ENCODE results near the gene TPX2. TPM values are rescaled to one million over a fixed set of nuclear protein-coding genes. Genes with fewer than 3 reads are reported as not detected.

The TPX2 gene
- total and polyA plus RNA-seq, 2 of the 8 experiments (the other 6 are each of a cell fraction or from before 2014, with no cell fraction given) = 43.6 to 125 TPM

DNA sequence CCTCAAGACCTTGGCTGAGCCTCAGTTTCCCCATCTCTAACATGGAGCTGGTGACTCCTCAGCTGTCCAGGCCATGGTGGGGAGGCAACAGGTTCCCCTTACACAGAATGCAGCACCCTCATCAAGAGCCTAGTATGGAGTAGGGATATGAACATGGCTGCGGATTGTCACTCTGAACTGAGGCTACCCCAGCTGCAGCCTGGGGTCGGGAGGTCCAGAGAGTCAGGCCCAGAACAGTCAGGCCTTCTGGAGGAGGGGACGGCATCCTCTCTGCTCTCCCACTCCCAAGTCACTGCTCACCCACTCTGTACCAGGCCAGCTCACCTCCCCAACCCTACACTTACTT lies 107.7 kb downstream of the TPX2 start:
- H4K5ac ChIP-seq (ENCODE audit: insufficient read length, low read depth, low read length) = no peak overlapping the region
- FAIRE-seq = no peak
- peaks cover 5 to 35% (median 25%) of the 10 kb centered on the region in 4 experiments for H3K27me3 ChIP-seq (replicated peaks in 1 of 4; ENCODE audit: control insufficient read depth in 3 of 4, extremely low read depth in 1 of 4, insufficient read depth in 3 of 4, low read length in 3 of 4)
- no peak overlapping the region for H3K9ac ChIP-seq (replicated peaks in 1 of 4; ENCODE audit: extremely low read depth in 1 of 4, low read depth in 3 of 4, low read length in 3 of 4)
- H3K4ac ChIP-seq (replicated peaks; ENCODE audit: insufficient read length, low read depth, low read length) = no peak overlapping the region
- H3K4me1 ChIP-seq (replicated peaks in 1 of 4; ENCODE audit: control insufficient read depth in 3 of 4, insufficient read depth in 4 of 4, low read length in 3 of 4) = peaks cover 4 to 28% (median 24%) of the 10 kb centered on the region in 4 experiments; a peak in 6 of 7 replicates
- H3K27ac ChIP-seq (ENCODE audit: low read depth, low read length) = no peak overlapping the region
- H3K4me2 ChIP-seq (ENCODE audit: insufficient read depth in 1 of 2, low read depth in 2 of 2, low read length in 2 of 2) = no peak overlapping the region
- H3K14ac ChIP-seq (ENCODE audit: insufficient read length) = no peak overlapping the region
- H3K4me3 ChIP-seq (ENCODE audit: extremely low read depth in 1 of 4, insufficient read depth in 2 of 4, low read depth in 3 of 4, low read length in 4 of 4) = no peak overlapping the region
- peaks cover 4% of the 10 kb centered on the region for H3K23me2 ChIP-seq (ENCODE audit: low read depth, low read length)
- H3K23ac ChIP-seq (ENCODE audit: insufficient read length) = no peak overlapping the region
- H2AFZ ChIP-seq (ENCODE audit: low read length) = no peak overlapping the region
- H3K36me3 ChIP-seq (ENCODE audit: control insufficient read depth in 2 of 4, insufficient read depth in 4 of 4, low read length in 3 of 4) = no peaks in the 10 kb centered on the region
- H4K8ac ChIP-seq (ENCODE audit: extremely low read depth, insufficient read depth, low read length) = no peak overlapping the region
- H3K56ac ChIP-seq (replicated peaks; ENCODE audit: insufficient read length, low read depth, low read length) = no peak overlapping the region
- H2BK5ac ChIP-seq (ENCODE audit: low read depth, low read length) = no peak overlapping the region
- no peak overlapping the region; the same call in 1 of the 2 replicates for H2BK12ac ChIP-seq (ENCODE audit: low read depth, low read length)
- no peaks in the 10 kb centered on the region for H3K79me2 ChIP-seq (ENCODE audit: control insufficient read depth in 1 of 2, insufficient read depth in 2 of 2, low read length in 2 of 2)
- no peak overlapping the region for H2BK20ac ChIP-seq (ENCODE audit: low read length)
- H2BK120ac ChIP-seq (replicated peaks; ENCODE audit: low read depth, low read length) = no peak overlapping the region
- CTCF ChIA-PET (ENCODE audit: partially characterized antibody) = interaction anchor here (0.6 to 8.3 kb wide), 51 partner anchors 8 to 819 kb away, joined by 3 to 111 read pairs (median 4); partner anchors contain the start of genes HCK, MYLK2 and PDRG1
- no peak overlapping the region for H2AK5ac ChIP-seq (ENCODE audit: low read depth, low read length)
- H4K20me1 ChIP-seq (replicated peaks in 1 of 2; ENCODE audit: control insufficient read depth in 1 of 2, insufficient read depth in 2 of 2, low read length in 2 of 2) = no peaks in the 10 kb centered on the region
- H3K18ac ChIP-seq (ENCODE audit: extremely low read depth, low read length) = no peak overlapping the region
- POLR2A ChIA-PET (ENCODE audit: partially characterized antibody) = interaction anchor here (1.1 kb wide), 1 partner anchor 23 kb away, joined by 3 read pairs; no protein-coding TSS in a partner anchor
- no peaks in the 10 kb centered on the region for H3K79me1 ChIP-seq (ENCODE audit: low read depth, low read length)
- H4K91ac ChIP-seq (replicated peaks; ENCODE audit: insufficient read length, low read length) = no peak overlapping the region
- H2BK15ac ChIP-seq (ENCODE audit: low read length) = no peak overlapping the region
- WGBS, 2 experiments (ENCODE audit: extremely low coverage in 1 of 2, insufficient coverage in 1 of 2, insufficient read length in 1 of 2, insufficient replicate concordance in 2 of 2, low coverage in 1 of 2, low lambda C conversion rate in 2 of 2, missing lambda C conversion rate in 1 of 2) = 80% methylated on average over 3 of the region's 3 CpGs; no CpG with 5 or more reads in 1 of the 2 experiments
- no peak for DNase-seq (ENCODE audit: low read depth in 1 of 2, low spot score in 2 of 2)
- H3K9me3 ChIP-seq (ENCODE audit: insufficient read depth in 2 of 2, low read depth in 1 of 2, low read length in 1 of 2) = no peaks in the 10 kb centered on the region
- TF ChIP-seq, protein P1, sequence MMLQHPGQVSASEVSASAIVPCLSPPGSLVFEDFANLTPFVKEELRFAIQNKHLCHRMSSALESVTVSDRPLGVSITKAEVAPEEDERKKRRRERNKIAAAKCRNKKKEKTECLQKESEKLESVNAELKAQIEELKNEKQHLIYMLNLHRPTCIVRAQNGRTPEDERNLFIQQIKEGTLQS (IDR thresholded peaks at IDR 0.05; ENCODE audit: insufficient read depth, low read depth, low read length) = no peak
- TF ChIP-seq CBX8 (IDR thresholded peaks at IDR 0.05; ENCODE audit: borderline replicate concordance, low read depth, low read length) = no peak
- TF ChIP-seq FOSL1 (IDR thresholded peaks at IDR 0.05; ENCODE audit: insufficient read depth, low read depth, low read length) = no peak
- TF ChIP-seq SAP30 (IDR thresholded peaks at IDR 0.05; ENCODE audit: insufficient read depth, insufficient replicate concordance, low read length) = no peak
- no peak for TF ChIP-seq ZNF274 (IDR thresholded peaks at IDR 0.05; ENCODE audit: borderline replicate concordance, extremely low read depth, low read length)
- TF ChIP-seq SIN3A (conservative IDR thresholded peaks at IDR 0.05 in 1 of 2, IDR thresholded peaks at IDR 0.05 in 1 of 2; ENCODE audit: low read depth in 1 of 2, low read length in 2 of 2) = no peak
- no peak for TF ChIP-seq HDAC2 (IDR thresholded peaks at IDR 0.05; ENCODE audit: borderline replicate concordance in 1 of 2, low read depth in 2 of 2, low read length in 2 of 2)
